Measurements from ENCODE around the gene PPIG.
"Not testable (repeated sequence)": the region's sequence is repeated elsewhere in the genome, so short reads cannot be mapped to it uniquely, and the experiment has no call there.

The PPIG gene

DNA sequence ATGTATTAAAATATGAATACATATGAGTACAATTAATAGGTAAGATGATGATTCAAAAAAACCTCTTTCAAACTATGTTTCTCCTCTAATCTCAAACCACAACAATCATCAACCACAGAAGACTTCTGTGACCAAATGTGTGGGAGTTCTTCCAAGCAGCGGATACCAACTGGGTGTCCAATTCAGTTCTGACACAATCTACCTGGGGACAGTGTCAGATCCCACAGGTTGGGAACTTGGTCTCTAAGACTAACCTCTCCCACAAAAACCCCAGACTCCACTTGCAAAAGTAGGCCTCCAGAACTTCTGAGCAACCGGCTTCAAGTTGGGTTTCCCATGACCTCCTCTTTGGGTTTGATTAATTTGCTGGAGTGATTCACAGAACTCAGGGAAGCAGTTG lies 37.4 kb upstream of the PPIG start:
- no peaks in the 10 kb centered on the region for H3K27me3 ChIP-seq (ENCODE audit: insufficient read depth, low read length, poor library complexity)

DNA sequence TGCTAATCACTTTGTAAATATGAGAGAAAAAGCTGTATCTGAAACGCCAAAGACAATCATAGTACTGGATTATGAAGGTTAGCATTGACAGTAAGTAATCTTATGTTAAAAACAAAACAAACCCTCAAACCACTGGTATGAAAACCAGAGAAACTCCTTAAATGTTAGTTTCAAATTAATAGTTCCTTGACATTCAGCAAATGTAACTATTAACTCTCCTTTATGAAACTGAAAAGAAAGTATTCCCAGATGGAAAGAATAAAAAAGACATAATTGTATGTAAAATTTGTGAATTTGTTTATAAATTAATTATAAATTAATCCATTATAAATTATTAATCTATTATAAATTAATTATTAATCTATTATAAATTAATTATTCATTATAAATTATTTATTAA lies 22.8 kb upstream of the PPIG start:
- H3K36me3 ChIP-seq (ENCODE audit: insufficient read depth, low read length) = peaks cover 36% of the 10 kb centered on the region
- no peak overlapping the region for H3K4me2 ChIP-seq (ENCODE audit: insufficient read depth, low read length)
- no peaks in the 10 kb centered on the region for H4K20me1 ChIP-seq (ENCODE audit: insufficient read depth, low read length)
- no peaks in the 10 kb centered on the region for H3K4me1 ChIP-seq (ENCODE audit: insufficient read depth, low read length)
- no peak overlapping the region for H3K27ac ChIP-seq (ENCODE audit: low read length)
- H3K79me2 ChIP-seq (ENCODE audit: insufficient read depth, low read length) = peaks cover 4% of the 10 kb centered on the region; the same call in 1 of the 2 replicates
- H3K9ac ChIP-seq (ENCODE audit: low read depth, low read length) = no peak overlapping the region
- ATAC-seq (ENCODE audit: insufficient read depth, low read depth) = no peak
- no peaks in the 10 kb centered on the region for H3K9me3 ChIP-seq (ENCODE audit: insufficient read depth, low read length, severe bottlenecking)
- no peaks in the 10 kb centered on the region for H3K27me3 ChIP-seq (ENCODE audit: insufficient read depth, low read length, poor library complexity)
- TF ChIP-seq EZH2 (IDR thresholded peaks at IDR 0.05; ENCODE audit: borderline replicate concordance, low read depth, low read length, severe bottlenecking) = no peak
- no peak for TF ChIP-seq CTCF (IDR thresholded peaks at IDR 0.05; ENCODE audit: borderline replicate concordance, extremely low read depth, low read length, poor library complexity, severe bottlenecking)
- DNase-seq = no peak
- no peak overlapping the region for H3K4me3 ChIP-seq (ENCODE audit: low read depth in 1 of 2, low read length in 2 of 2)
- no peak overlapping the region for H2AFZ ChIP-seq (ENCODE audit: low read depth, low read length)

More for the DNA sequence above, 37.4 kb upstream of the PPIG start:
- no peak for TF ChIP-seq CTCF (IDR thresholded peaks at IDR 0.05; ENCODE audit: borderline replicate concordance, extremely low read depth, low read length, poor library complexity, severe bottlenecking)
- no peak for TF ChIP-seq EZH2 (IDR thresholded peaks at IDR 0.05; ENCODE audit: borderline replicate concordance, low read depth, low read length, severe bottlenecking)
- Histone ChIP-seq H3K4me2 (ENCODE audit: insufficient read depth, low read length) (no peak overlapping the region), H2AFZ (ENCODE audit: low read depth, low read length) (no peak overlapping the region), H3K4me3 (ENCODE audit: low read depth in 1 of 2, low read length in 2 of 2) (no peak overlapping the region), H3K79me2 (ENCODE audit: insufficient read depth, low read length) (no peaks in the 10 kb centered on the region), H3K9me3 (ENCODE audit: insufficient read depth, low read length, severe bottlenecking) (no peaks in the 10 kb centered on the region), H3K4me1 (ENCODE audit: insufficient read depth, low read length) (no peaks in the 10 kb centered on the region), H3K27ac (ENCODE audit: low read length) (no peak overlapping the region), H3K9ac (ENCODE audit: low read depth, low read length) (no peak overlapping the region), H4K20me1 (ENCODE audit: insufficient read depth, low read length) (no peaks in the 10 kb centered on the region), H3K36me3 (ENCODE audit: insufficient read depth, low read length) (peaks cover 51% of the 10 kb centered on the region)
- ATAC-seq (ENCODE audit: insufficient read depth, low read depth) (no peak), DNase-seq (no peak)

GRCh38 chr2:169562084-169562483 lies 22.1 kb upstream of the PPIG start:
- ATAC-seq (ENCODE audit: insufficient read depth, low read depth) = not testable (repeated sequence)

GRCh38 chr2:169562519-169562918 lies 21.6 kb upstream of the PPIG start:
- TF ChIP-seq EZH2 (IDR thresholded peaks at IDR 0.05; ENCODE audit: borderline replicate concordance, low read depth, low read length, severe bottlenecking) (no peak), CTCF (IDR thresholded peaks at IDR 0.05; ENCODE audit: borderline replicate concordance, extremely low read depth, low read length, poor library complexity, severe bottlenecking) (no peak)
- no peak overlapping the region for H3K9ac ChIP-seq (ENCODE audit: low read depth, low read length)
- peaks cover 28% of the 10 kb centered on the region; the same call in 1 of the 2 replicates for H3K36me3 ChIP-seq (ENCODE audit: insufficient read depth, low read length)
- H3K9me3 ChIP-seq (ENCODE audit: insufficient read depth, low read length, severe bottlenecking) = no peaks in the 10 kb centered on the region
- H2AFZ ChIP-seq (ENCODE audit: low read depth, low read length) = no peak overlapping the region
- H4K20me1 ChIP-seq (ENCODE audit: insufficient read depth, low read length) = no peaks in the 10 kb centered on the region
- H3K27me3 ChIP-seq (ENCODE audit: insufficient read depth, low read length, poor library complexity) = no peaks in the 10 kb centered on the region
- peaks cover 8% of the 10 kb centered on the region; the same call in 1 of the 2 replicates for H3K79me2 ChIP-seq (ENCODE audit: insufficient read depth, low read length)
- ATAC-seq (ENCODE audit: insufficient read depth, low read depth) (peak; percentile 38; the same call in 1 of the 3 replicates), DNase-seq (no peak)
- H3K4me2 ChIP-seq (ENCODE audit: insufficient read depth, low read length) = no peak overlapping the region
- no peak overlapping the region for H3K27ac ChIP-seq (ENCODE audit: low read length)
- H3K4me1 ChIP-seq (ENCODE audit: insufficient read depth, low read length) = no peaks in the 10 kb centered on the region
- no peak overlapping the region for H3K4me3 ChIP-seq (ENCODE audit: low read depth in 1 of 2, low read length in 2 of 2)

More at GRCh38 chr2:169562084-169562483, 22.1 kb upstream of the PPIG start:
- H3K4me2 ChIP-seq (ENCODE audit: insufficient read depth, low read length); H3K79me2 ChIP-seq (ENCODE audit: insufficient read depth, low read length); H2AFZ ChIP-seq (ENCODE audit: low read depth, low read length); H3K4me1 ChIP-seq (ENCODE audit: insufficient read depth, low read length); H3K4me3 ChIP-seq (ENCODE audit: low read depth in 1 of 2, low read length in 2 of 2); H3K27ac ChIP-seq (ENCODE audit: low read length); H3K9me3 ChIP-seq (ENCODE audit: insufficient read depth, low read length, severe bottlenecking); H3K27me3 ChIP-seq (ENCODE audit: insufficient read depth, low read length, poor library complexity); H4K20me1 ChIP-seq (ENCODE audit: insufficient read depth, low read length); H3K9ac ChIP-seq (ENCODE audit: low read depth, low read length); DNase-seq: not testable (repeated sequence)
- H3K36me3 ChIP-seq (ENCODE audit: insufficient read depth, low read length) = peaks cover 29% of the 10 kb centered on the region; the same call in 1 of the 2 replicates
